Measurements from ENCODE around the gene AOAH. TPM values are rescaled to one million over a fixed set of nuclear protein-coding genes. Genes with fewer than 3 reads are reported as not detected.
A peak's percentile ranks its signal among the peaks of the same experiment; 100 is the strongest.

AOAH gene
- total and polyA plus RNA-seq, 2 of the 4 experiments (the other 2 are of a cell fraction) = not detected

DNA sequence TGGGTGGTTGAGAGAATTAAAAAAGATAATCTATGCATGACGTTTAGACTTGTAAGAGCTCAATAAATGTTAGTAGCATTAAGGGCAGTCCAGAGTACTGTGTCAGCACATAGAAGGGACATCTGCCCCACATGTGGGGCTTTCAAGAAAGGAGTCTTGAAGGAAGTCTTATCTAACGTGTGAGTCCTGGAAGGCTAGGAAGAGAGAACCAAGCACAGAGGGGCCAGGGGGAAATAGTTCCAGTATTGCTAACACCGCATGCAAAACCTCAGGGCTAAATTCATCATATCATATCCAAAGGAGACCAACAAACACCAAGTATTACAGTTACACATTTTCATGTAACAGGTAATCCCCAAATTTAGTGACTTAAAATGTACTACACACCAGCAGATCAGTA, 122.7 kb downstream of the AOAH start:
- no CpG with 5 or more reads among the region's 3 CpGs for WGBS, 2 experiments (ENCODE audit: extremely low coverage in 2 of 2, insufficient read length in 1 of 2)

More for the DNA sequence above, 122.7 kb downstream of the AOAH start:
- no peak overlapping the region for H2BK5ac ChIP-seq (ENCODE audit: low read depth, low read length, poor library complexity, severe bottlenecking)
- no peak overlapping the region for H2AK9ac ChIP-seq (replicated peaks; ENCODE audit: low read depth, low read length, poor library complexity)
- H4K5ac ChIP-seq (ENCODE audit: low read depth, low read length) = no peak overlapping the region
- no peak overlapping the region for H3K4ac ChIP-seq (ENCODE audit: low read depth, low read length)
- H3K79me1 ChIP-seq (ENCODE audit: low read depth in 1 of 2, low read length in 2 of 2) = no peaks in the 10 kb centered on the region
- TF ChIP-seq SMC3 (IDR thresholded peaks at IDR 0.05; ENCODE audit: low read depth, low read length) (no peak), CEBPB (IDR thresholded peaks at IDR 0.05; ENCODE audit: low read depth, low read length) (no peak)
- no peak overlapping the region for H3K23ac ChIP-seq (ENCODE audit: low read depth, low read length)
- ChIA-PET CTCF (interaction anchor here (0.6 kb wide), 1 partner anchor 14 kb away, joined by 5 read pairs; no protein-coding TSS in a partner anchor), POLR2A (ENCODE audit: unreplicated experiment) (no interaction called here)
- no peak overlapping the region for H2AFZ ChIP-seq (replicated peaks; ENCODE audit: low read length, poor library complexity)
- no peaks in the 10 kb centered on the region for H3K9me3 ChIP-seq (ENCODE audit: control insufficient read depth, insufficient read depth, low read length)
- H3K9ac ChIP-seq (ENCODE audit: low read depth, low read length) = no peak overlapping the region
- no peak overlapping the region for H3K56ac ChIP-seq (ENCODE audit: extremely low read depth, insufficient read depth, low read length)
- H3K27ac ChIP-seq (ENCODE audit: insufficient read depth, low read length) = no peak overlapping the region
- H2BK120ac ChIP-seq (ENCODE audit: low read depth, low read length) = no peak overlapping the region
- no peak overlapping the region for H3K18ac ChIP-seq (ENCODE audit: low read depth, low read length)
- in situ Hi-C loops (cut with MboI; ENCODE audit: low sequenced_read_pairs) = no loop called here
- no peak overlapping the region for H3K14ac ChIP-seq (replicated peaks; ENCODE audit: low read depth, low read length)
- no peak overlapping the region for H4K8ac ChIP-seq (ENCODE audit: low read depth in 2 of 2, low read length in 2 of 2)
- H3K4me2 ChIP-seq (ENCODE audit: low read depth, low read length) = no peak overlapping the region
- H2BK15ac ChIP-seq (ENCODE audit: low read depth, low read length) = no peak overlapping the region
- ATAC-seq (ENCODE audit: low read depth) (no peak), DNase-seq (peak; percentile 8)
- no peaks in the 10 kb centered on the region for H3K4me1 ChIP-seq (ENCODE audit: control insufficient read depth, insufficient read depth, low read length)
- dilution Hi-C loops (cut with HindIII; ENCODE audit: low sequenced_read_pairs, unreplicated experiment) = no loop called here
- no peak overlapping the region for H3K4me3 ChIP-seq (ENCODE audit: insufficient read depth, low read depth, low read length)
- H3K27me3 ChIP-seq (ENCODE audit: control insufficient read depth, insufficient read depth, low read length) = peaks cover 7% of the 10 kb centered on the region
- no peaks in the 10 kb centered on the region; the same call in 1 of the 2 replicates for H3K9me1 ChIP-seq (ENCODE audit: insufficient read depth, low read length)
- BruUV-seq (replicated peaks) = no TSS peak
- H2BK20ac ChIP-seq (ENCODE audit: low read depth, low read length) = no peak overlapping the region
- H4K20me1 ChIP-seq (ENCODE audit: insufficient read depth, low read length) = no peaks in the 10 kb centered on the region
- H3K36me3 ChIP-seq (ENCODE audit: control insufficient read depth, insufficient read depth, low read length) = no peaks in the 10 kb centered on the region
- H2AK5ac ChIP-seq (ENCODE audit: low read depth, low read length) = no peak overlapping the region
- no peak overlapping the region for H4K91ac ChIP-seq (ENCODE audit: insufficient read depth, low read depth, low read length)
- intact Hi-C loops (cut with micrococcal nuclease) = no loop called here

Measured in IMR-90 (cell line).